ENCODE results near the gene ABCA9.
"Not testable (repeated sequence)": the region's sequence is repeated elsewhere in the genome, so short reads cannot be mapped to it uniquely, and the experiment has no call there.

The ABCA9 gene

DNA sequence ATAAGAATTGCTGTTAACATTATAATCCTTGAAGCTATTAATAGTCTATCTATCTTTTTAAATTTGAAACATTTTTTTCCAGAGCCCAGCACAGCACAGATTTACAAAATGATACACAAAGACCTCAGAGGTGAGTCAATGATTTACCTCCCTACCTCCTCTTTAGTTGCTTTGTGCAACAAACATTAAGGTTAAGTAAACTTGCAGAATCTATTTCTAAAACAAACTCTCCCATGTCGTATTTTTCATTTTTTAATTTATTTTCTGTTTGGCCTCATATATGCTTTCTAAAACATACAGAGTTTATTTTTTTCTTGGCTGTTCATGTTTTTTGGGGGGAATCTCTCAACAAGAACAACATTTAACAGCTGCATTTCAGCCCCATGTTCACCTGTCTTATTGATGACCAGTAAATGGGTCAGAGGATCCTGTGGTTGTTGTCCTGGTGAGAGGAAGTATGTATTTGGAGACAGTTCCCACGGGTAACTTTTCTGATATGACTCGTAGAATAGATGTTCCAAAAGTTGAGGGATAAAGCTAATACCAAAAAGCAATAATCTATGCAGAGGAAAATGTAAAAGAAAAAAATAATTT, 42.6 kb downstream of the ABCA9 start:
- TF ChIP-seq YY1 (IDR thresholded peaks at IDR 0.05; ENCODE audit: insufficient read depth, insufficient read length) = no peak
- Histone ChIP-seq H3K4me1 (ENCODE audit: insufficient read depth, insufficient read length) (no peaks in the 10 kb centered on the region), H3K27me3 (ENCODE audit: insufficient read depth, insufficient read length) (no peaks in the 10 kb centered on the region), H3K9ac (ENCODE audit: insufficient read length, low read depth) (no peak overlapping the region), H3K4me3 (ENCODE audit: insufficient read length, low read depth) (no peak overlapping the region), H3K9me3 (ENCODE audit: insufficient read depth, low read length) (no peaks in the 10 kb centered on the region), H3K36me3 (ENCODE audit: insufficient read depth, insufficient read length, low read length) (no peaks in the 10 kb centered on the region)
- no peak for DNase-seq (ENCODE audit: low read depth, low spot score)

DNA sequence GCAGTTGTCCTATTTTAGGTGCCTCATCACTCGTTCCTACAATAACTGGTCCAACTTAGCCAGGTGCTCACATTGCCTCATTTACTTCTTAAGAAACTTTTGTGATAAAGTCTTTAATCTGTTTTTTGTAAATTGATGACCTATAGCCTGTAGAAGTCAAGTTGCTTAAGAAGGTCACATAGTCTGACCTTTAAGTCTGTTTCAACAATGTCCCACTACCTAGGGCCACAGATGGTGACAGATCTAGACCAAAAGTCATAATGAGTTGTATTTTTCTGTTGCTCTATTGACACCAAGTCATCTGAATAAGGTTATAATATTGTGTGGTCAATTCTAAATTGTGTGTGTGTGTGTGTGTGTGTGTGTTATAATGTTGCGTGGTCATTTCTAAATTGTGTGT, 45.1 kb downstream of the ABCA9 start:
- TF ChIP-seq ZNF274 (IDR thresholded peaks at IDR 0.05; ENCODE audit: low read depth, low read length) = no peak
- no peak for TF ChIP-seq SUZ12 (IDR thresholded peaks at IDR 0.05; ENCODE audit: extremely low read depth, insufficient read depth, insufficient read length)
- TF ChIP-seq YY1 (IDR thresholded peaks at IDR 0.05; ENCODE audit: insufficient read depth, insufficient read length) = no peak
- H3K9ac ChIP-seq (ENCODE audit: insufficient read length, low read depth) = no peak overlapping the region
- no peaks in the 10 kb centered on the region for H3K36me3 ChIP-seq (ENCODE audit: insufficient read depth, insufficient read length, low read length)
- no peaks in the 10 kb centered on the region for H3K4me1 ChIP-seq (ENCODE audit: insufficient read depth, insufficient read length)
- no peak overlapping the region for H3K4me3 ChIP-seq (ENCODE audit: insufficient read length, low read depth)
- no peaks in the 10 kb centered on the region for H3K27me3 ChIP-seq (ENCODE audit: insufficient read depth, insufficient read length)
- no peak for DNase-seq (ENCODE audit: low read depth, low spot score)
- H3K9me3 ChIP-seq (ENCODE audit: insufficient read depth, low read length) = no peaks in the 10 kb centered on the region

DNA sequence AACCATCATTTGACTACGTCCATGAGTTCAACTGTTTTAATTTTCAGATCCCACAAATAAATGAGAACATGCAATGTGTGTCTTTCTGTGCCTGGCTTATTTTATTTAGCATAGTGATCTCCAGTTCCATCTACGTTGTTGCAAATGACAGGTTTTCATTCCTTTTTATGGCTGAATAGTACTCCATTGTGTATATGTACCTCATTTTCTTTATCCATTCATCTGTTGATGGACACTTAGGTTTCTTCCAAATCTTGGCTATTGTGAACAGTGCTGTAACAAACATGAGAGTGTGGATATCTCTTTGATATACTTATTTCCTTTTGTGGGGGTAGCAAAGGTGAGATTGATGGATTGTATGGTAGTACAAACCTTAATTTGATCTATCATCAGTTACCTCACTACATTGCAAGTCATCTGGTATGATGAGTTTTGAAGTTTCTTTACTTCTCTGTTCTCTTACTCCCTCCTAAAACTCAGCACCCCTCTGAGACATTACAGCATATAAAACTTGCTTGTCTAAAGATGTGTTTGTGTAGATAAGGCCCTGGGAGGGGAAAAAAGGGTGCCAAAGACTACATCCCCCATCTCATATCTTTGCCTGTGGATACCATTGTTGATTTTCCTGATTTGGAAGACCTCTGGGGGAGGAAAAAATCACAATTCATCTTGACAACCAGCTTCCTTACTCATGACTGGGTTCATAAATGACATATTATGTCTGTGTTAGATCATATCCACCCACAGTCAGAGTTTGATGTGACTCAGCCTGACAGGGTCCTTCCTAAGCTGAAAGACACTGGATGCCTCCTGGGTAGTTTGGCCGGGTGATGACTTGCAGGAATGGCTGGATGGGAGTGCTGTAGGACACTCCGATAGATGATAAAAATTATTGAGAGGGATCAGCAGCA, 47.6 kb downstream of the ABCA9 start:
- no peaks in the 10 kb centered on the region for H3K9me3 ChIP-seq (ENCODE audit: insufficient read depth, low read length)
- no peaks in the 10 kb centered on the region for H3K36me3 ChIP-seq (ENCODE audit: insufficient read depth, insufficient read length, low read length)
- DNase-seq (ENCODE audit: low read depth, low spot score) = no peak
- no peak overlapping the region for H3K4me3 ChIP-seq (ENCODE audit: insufficient read length, low read depth)
- H3K27me3 ChIP-seq (ENCODE audit: insufficient read depth, insufficient read length) = no peaks in the 10 kb centered on the region
- no peaks in the 10 kb centered on the region for H3K4me1 ChIP-seq (ENCODE audit: insufficient read depth, insufficient read length)
- no peak overlapping the region for H3K9ac ChIP-seq (ENCODE audit: insufficient read length, low read depth)
- TF ChIP-seq YY1 (IDR thresholded peaks at IDR 0.05; ENCODE audit: insufficient read depth, insufficient read length) = no peak
- no peak for TF ChIP-seq SUZ12 (IDR thresholded peaks at IDR 0.05; ENCODE audit: extremely low read depth, insufficient read depth, insufficient read length)
- no peak for TF ChIP-seq ZNF274 (IDR thresholded peaks at IDR 0.05; ENCODE audit: low read depth, low read length)

DNA sequence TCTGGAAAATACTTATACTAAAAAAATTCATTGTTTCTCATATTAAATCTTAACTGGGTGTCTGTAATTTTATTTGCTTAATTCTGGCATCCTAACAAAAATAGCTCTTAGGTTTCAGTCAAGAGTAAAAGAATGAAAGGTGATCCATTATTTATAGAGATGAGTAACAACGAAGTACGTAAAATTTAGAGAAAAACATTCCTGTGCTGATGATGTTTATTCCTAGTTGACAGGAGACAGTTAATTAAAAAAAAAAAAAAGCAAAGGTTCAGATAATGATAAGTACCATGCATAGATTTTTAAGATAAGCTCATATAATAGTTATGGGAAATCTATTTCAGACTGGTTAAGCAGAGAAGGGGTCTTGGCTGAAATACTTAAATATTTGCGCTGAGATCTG, 50.8 kb downstream of the ABCA9 start:
- H3K9me3 ChIP-seq (ENCODE audit: insufficient read depth, low read length) = no peaks in the 10 kb centered on the region
- H3K4me3 ChIP-seq (ENCODE audit: insufficient read length, low read depth) = no peak overlapping the region
- TF ChIP-seq ZNF274 (IDR thresholded peaks at IDR 0.05; ENCODE audit: low read depth, low read length) = no peak
- no peak for TF ChIP-seq YY1 (IDR thresholded peaks at IDR 0.05; ENCODE audit: insufficient read depth, insufficient read length)
- no peaks in the 10 kb centered on the region for H3K36me3 ChIP-seq (ENCODE audit: insufficient read depth, insufficient read length, low read length)
- DNase-seq (ENCODE audit: low read depth, low spot score) = no peak
- no peak overlapping the region for H3K9ac ChIP-seq (ENCODE audit: insufficient read length, low read depth)
- no peaks in the 10 kb centered on the region for H3K4me1 ChIP-seq (ENCODE audit: insufficient read depth, insufficient read length)
- no peaks in the 10 kb centered on the region for H3K27me3 ChIP-seq (ENCODE audit: insufficient read depth, insufficient read length)

DNA sequence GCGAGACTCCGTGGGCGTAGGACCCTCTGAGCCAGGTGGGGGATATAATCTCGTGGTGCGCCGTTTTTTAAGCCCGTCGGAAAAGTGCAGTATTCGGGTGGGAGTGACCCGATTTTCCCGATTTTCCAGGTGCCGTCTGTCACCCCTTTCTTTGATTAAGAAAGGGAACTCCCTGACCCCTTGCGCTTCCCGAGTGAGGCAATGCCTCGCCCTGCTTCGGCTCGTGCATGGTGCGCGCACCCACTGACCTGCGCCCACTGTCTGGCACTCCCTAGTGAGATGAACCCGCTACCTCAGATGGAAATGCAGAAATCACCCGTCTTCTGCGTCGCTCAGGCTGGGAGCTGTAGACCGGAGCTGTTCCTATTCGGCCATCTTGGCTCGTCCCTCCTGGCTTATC, 56.0 kb downstream of the ABCA9 start:
- not testable (repeated sequence) for H3K4me1 ChIP-seq (ENCODE audit: insufficient read depth, insufficient read length); H3K9me3 ChIP-seq (ENCODE audit: insufficient read depth, low read length); H3K27me3 ChIP-seq (ENCODE audit: insufficient read depth, insufficient read length); DNase-seq (ENCODE audit: low read depth, low spot score); H3K36me3 ChIP-seq (ENCODE audit: insufficient read depth, insufficient read length, low read length)
- Histone ChIP-seq H3K9ac (ENCODE audit: insufficient read length, low read depth) (peak overlapping the region; percentile 29), H3K4me3 (ENCODE audit: insufficient read length, low read depth) (peak overlapping the region; percentile 33)

DNA sequence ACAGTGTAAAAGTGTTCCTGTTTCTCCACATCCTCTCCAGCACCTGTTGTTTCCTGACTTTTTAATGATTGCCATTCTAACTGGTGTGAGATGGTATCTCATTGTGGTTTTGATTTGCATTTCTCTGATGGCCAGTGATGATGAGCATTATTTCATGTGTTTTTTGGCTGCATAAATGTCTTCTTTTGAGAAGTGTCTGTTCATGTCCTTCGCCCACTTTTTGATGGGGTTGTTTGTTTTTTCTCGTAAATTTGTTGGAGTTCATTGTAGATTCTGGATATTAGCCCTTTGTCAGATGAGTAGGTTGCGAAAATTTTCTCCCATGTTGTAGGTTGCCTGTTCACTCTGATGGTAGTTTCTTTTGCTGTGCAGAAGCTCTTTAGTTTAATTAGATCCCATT, 61.0 kb downstream of the ABCA9 start:
- H3K4me1 ChIP-seq (ENCODE audit: insufficient read depth, insufficient read length); H3K9ac ChIP-seq (ENCODE audit: insufficient read length, low read depth); DNase-seq (ENCODE audit: low read depth, low spot score); H3K9me3 ChIP-seq (ENCODE audit: insufficient read depth, low read length); H3K4me3 ChIP-seq (ENCODE audit: insufficient read length, low read depth); H3K36me3 ChIP-seq (ENCODE audit: insufficient read depth, insufficient read length, low read length); H3K27me3 ChIP-seq (ENCODE audit: insufficient read depth, insufficient read length): not testable (repeated sequence)

DNA sequence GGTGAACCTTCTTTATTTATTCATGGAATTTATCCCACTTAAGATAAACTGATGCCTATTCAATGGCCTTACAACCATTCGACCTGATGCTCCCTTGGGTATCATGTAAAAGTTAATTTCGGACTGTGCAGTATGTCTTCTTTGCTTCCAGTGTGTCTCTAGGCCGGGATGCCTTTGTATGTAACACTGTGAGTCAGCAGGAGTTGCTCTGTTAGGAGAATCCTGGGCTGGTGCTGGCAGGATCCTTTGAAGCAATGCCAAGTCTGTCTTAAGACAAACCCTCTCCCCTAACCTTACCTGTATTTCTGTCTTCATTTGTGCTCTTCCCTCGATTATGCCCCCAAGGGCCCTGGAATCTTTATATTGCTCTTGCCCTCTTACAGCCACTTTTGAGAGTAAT, 67.6 kb downstream of the ABCA9 start:
- Histone ChIP-seq H3K27me3 (ENCODE audit: insufficient read depth, insufficient read length) (no peaks in the 10 kb centered on the region), H3K9ac (ENCODE audit: insufficient read length, low read depth) (no peak overlapping the region), H3K4me3 (ENCODE audit: insufficient read length, low read depth) (no peak overlapping the region), H3K9me3 (ENCODE audit: insufficient read depth, low read length) (no peaks in the 10 kb centered on the region), H3K4me1 (ENCODE audit: insufficient read depth, insufficient read length) (no peaks in the 10 kb centered on the region), H3K36me3 (ENCODE audit: insufficient read depth, insufficient read length, low read length) (no peaks in the 10 kb centered on the region)
- TF ChIP-seq YY1 (IDR thresholded peaks at IDR 0.05; ENCODE audit: insufficient read depth, insufficient read length) = no peak
- no peak for TF ChIP-seq SUZ12 (IDR thresholded peaks at IDR 0.05; ENCODE audit: extremely low read depth, insufficient read depth, insufficient read length)
- TF ChIP-seq ZNF274 (IDR thresholded peaks at IDR 0.05; ENCODE audit: low read depth, low read length) = no peak
- DNase-seq (ENCODE audit: low read depth, low spot score) = no peak

DNA sequence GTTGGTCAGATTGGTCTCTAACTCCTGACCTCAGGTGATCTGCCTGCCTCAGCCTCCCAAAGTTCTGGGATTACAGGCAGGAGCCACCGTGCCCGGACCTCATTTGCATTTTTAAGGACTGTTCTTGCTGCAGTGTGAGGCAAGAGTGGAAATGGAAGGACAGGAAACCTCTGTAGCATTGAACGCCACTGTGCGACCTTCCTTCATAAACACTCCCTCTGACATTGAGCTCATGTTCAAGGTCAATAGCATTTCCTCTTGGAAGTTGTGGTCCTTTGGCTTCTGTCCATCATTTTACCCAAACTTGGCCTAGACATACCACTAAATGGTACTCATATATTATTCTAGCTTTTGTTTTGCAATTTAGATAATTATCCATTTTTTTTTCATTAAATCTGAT, 72.8 kb downstream of the ABCA9 start:
- no peak overlapping the region for H3K4me3 ChIP-seq (ENCODE audit: insufficient read length, low read depth)
- H3K4me1 ChIP-seq (ENCODE audit: insufficient read depth, insufficient read length) = no peaks in the 10 kb centered on the region
- H3K9me3 ChIP-seq (ENCODE audit: insufficient read depth, low read length) = no peaks in the 10 kb centered on the region
- no peaks in the 10 kb centered on the region for H3K27me3 ChIP-seq (ENCODE audit: insufficient read depth, insufficient read length)
- no peaks in the 10 kb centered on the region for H3K36me3 ChIP-seq (ENCODE audit: insufficient read depth, insufficient read length, low read length)
- TF ChIP-seq SUZ12 (IDR thresholded peaks at IDR 0.05; ENCODE audit: extremely low read depth, insufficient read depth, insufficient read length) = no peak
- no peak for TF ChIP-seq ZNF274 (IDR thresholded peaks at IDR 0.05; ENCODE audit: low read depth, low read length)
- no peak for TF ChIP-seq YY1 (IDR thresholded peaks at IDR 0.05; ENCODE audit: insufficient read depth, insufficient read length)
- no peak for DNase-seq (ENCODE audit: low read depth, low spot score)
- no peak overlapping the region for H3K9ac ChIP-seq (ENCODE audit: insufficient read length, low read depth)

Measured in NT2/D1 (cell line).